ENCODE results near the gene RNF168. TPM values are rescaled to one million over a fixed set of nuclear protein-coding genes. Genes with fewer than 3 reads are reported as not detected.
"Not testable (repeated sequence)": the region's sequence is repeated elsewhere in the genome, so short reads cannot be mapped to it uniquely, and the experiment has no call there.

The RNF168 gene
- polyA plus RNA-seq, 3 donors: 4.4 to 6.9 (median 6.7) TPM

DNA sequence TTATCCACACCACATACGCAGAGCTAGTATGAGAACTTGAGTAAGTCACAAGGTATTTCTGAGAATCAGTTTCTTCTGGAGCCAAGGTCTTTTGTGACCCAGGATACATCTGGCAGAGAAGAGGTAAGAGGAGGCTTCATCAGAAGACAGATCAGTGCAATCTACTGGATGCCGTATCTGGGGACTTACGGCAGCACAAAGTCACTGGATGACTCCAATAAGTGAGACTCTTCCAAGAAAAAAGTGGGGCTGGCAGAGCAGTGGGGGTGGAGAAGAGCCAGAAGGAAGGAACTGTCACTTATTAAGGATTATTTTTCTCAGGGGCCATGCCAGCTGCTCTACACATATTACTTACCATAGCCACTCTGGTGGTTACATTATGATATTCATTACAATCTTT lies 39.8 kb downstream of the RNF168 start:
- peaks cover 5 to 11% of the 10 kb centered on the region in 2 donors for H3K36me3 ChIP-seq (replicated peaks in 1 of 2; ENCODE audit: control insufficient read depth in 1 of 2, insufficient read depth in 2 of 2, low read length in 2 of 2)
- no peaks in the 10 kb centered on the region for H3K9me3 ChIP-seq (replicated peaks in 1 of 2; ENCODE audit: control insufficient read depth in 1 of 2, insufficient read depth in 1 of 2, low read length in 2 of 2)
- H2AFZ ChIP-seq (ENCODE audit: insufficient read depth, low read depth, low read length, poor library complexity, severe bottlenecking): no peak overlapping the region
- intact Hi-C loops (cut with micrococcal nuclease): no loop called here
- no peak overlapping the region for H3K27ac ChIP-seq (ENCODE audit: low read depth in 1 of 2, low read length in 2 of 2)
- Mint-ChIP-seq H3K9me3 (peaks cover 0 to 2% (median 0%) of the 10 kb centered on the region in 7 donors), H3K4me3 (no peak overlapping the region), H3K36me3 (peaks cover 11 to 41% of the 10 kb centered on the region in 2 donors), H3K27me3 (ENCODE audit: low read depth in 3 of 3) (peaks cover 0 to 1% (median 0%) of the 10 kb centered on the region in 3 donors), H3K4me1 (no peaks in the 10 kb centered on the region), H3K27ac (peak overlapping the region in 1 of 7 donors; percentile 2)
- H3K4me2 ChIP-seq (replicated peaks; ENCODE audit: extremely low read depth, low read length, poor library complexity, severe bottlenecking): no peak overlapping the region
- peaks cover under 1% of the 10 kb centered on the region for H4K20me1 ChIP-seq (ENCODE audit: insufficient read depth, low read length)
- no peaks in the 10 kb centered on the region for H3K4me1 ChIP-seq (ENCODE audit: control insufficient read depth in 1 of 2, insufficient read depth in 2 of 2, low read length in 2 of 2)
- DNase-seq: no peak
- H3K9ac ChIP-seq (ENCODE audit: insufficient read depth, low read length, poor library complexity, severe bottlenecking): no peak overlapping the region
- H3K27me3 ChIP-seq (ENCODE audit: control insufficient read depth in 2 of 2, insufficient read depth in 2 of 2, low read length in 2 of 2): no peaks in the 10 kb centered on the region
- no peaks in the 10 kb centered on the region for H3K79me2 ChIP-seq (ENCODE audit: insufficient read depth, low read length)
- 100% methylated on average over 2 of the region's 3 CpGs for WGBS (ENCODE audit: insufficient coverage)
- TF ChIP-seq, protein P1, sequence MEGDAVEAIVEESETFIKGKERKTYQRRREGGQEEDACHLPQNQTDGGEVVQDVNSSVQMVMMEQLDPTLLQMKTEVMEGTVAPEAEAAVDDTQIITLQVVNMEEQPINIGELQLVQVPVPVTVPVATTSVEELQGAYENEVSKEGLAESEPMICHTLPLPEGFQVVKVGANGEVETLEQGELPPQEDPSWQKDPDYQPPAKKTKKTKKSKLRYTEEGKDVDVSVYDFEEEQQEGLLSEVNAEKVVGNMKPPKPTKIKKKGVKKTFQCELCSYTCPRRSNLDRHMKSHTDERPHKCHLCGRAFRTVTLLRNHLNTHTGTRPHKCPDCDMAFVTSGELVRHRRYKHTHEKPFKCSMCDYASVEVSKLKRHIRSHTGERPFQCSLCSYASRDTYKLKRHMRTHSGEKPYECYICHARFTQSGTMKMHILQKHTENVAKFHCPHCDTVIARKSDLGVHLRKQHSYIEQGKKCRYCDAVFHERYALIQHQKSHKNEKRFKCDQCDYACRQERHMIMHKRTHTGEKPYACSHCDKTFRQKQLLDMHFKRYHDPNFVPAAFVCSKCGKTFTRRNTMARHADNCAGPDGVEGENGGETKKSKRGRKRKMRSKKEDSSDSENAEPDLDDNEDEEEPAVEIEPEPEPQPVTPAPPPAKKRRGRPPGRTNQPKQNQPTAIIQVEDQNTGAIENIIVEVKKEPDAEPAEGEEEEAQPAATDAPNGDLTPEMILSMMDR (IDR thresholded peaks at IDR 0.05): no peak
- no peak overlapping the region for H3K4me3 ChIP-seq (replicated peaks in 1 of 3; ENCODE audit: low read depth in 2 of 3, low read length in 3 of 3)

DNA sequence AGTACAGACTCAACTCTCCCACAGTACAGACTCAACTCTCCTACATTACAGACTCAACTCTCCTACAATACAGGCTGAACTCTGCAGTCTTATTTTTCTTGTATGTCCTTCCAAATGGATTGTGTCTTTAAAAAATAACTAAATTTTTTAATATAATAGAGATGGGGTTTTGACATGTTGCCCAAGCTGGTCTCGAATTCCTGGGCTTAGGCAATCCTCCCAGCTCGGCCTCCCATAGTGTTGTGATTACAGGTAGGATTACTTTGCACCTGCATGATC lies 40.2 kb downstream of the RNF168 start:
- no CpG with 5 or more reads among the region's 2 CpGs for WGBS (ENCODE audit: insufficient coverage)
- no peak for DNase-seq
- H3K27me3 ChIP-seq (ENCODE audit: control insufficient read depth in 2 of 2, insufficient read depth in 2 of 2, low read length in 2 of 2): no peaks in the 10 kb centered on the region
- H3K9me3 Mint-ChIP-seq: peaks cover 0 to 2% (median 0%) of the 10 kb centered on the region in 7 donors
- no peak overlapping the region for H3K4me3 Mint-ChIP-seq
- H3K27ac Mint-ChIP-seq: no peak overlapping the region
- no peaks in the 10 kb centered on the region for H4K20me1 ChIP-seq (ENCODE audit: insufficient read depth, low read length)
- no peak overlapping the region for H2AFZ ChIP-seq (ENCODE audit: insufficient read depth, low read depth, low read length, poor library complexity, severe bottlenecking)
- intact Hi-C loops (cut with micrococcal nuclease): no loop called here
- H3K9ac ChIP-seq (ENCODE audit: insufficient read depth, low read length, poor library complexity, severe bottlenecking): no peak overlapping the region
- H3K4me2 ChIP-seq (replicated peaks; ENCODE audit: extremely low read depth, low read length, poor library complexity, severe bottlenecking): no peak overlapping the region
- H3K4me1 Mint-ChIP-seq: no peaks in the 10 kb centered on the region
- no peak overlapping the region for H3K4me3 ChIP-seq (replicated peaks in 1 of 3; ENCODE audit: low read depth in 2 of 3, low read length in 3 of 3)
- H3K36me3 Mint-ChIP-seq: peaks cover 10 to 37% of the 10 kb centered on the region in 2 donors
- no peak overlapping the region for H3K27ac ChIP-seq (ENCODE audit: low read depth in 1 of 2, low read length in 2 of 2)
- H3K4me1 ChIP-seq (ENCODE audit: control insufficient read depth in 1 of 2, insufficient read depth in 2 of 2, low read length in 2 of 2): no peaks in the 10 kb centered on the region
- H3K79me2 ChIP-seq (ENCODE audit: insufficient read depth, low read length): no peaks in the 10 kb centered on the region
- H3K36me3 ChIP-seq (replicated peaks in 1 of 2; ENCODE audit: control insufficient read depth in 1 of 2, insufficient read depth in 2 of 2, low read length in 2 of 2): peaks cover under 1 to 7% of the 10 kb centered on the region in 2 donors
- H3K9me3 ChIP-seq (replicated peaks in 1 of 2; ENCODE audit: control insufficient read depth in 1 of 2, insufficient read depth in 1 of 2, low read length in 2 of 2): no peaks in the 10 kb centered on the region
- TF ChIP-seq, protein P1 (IDR thresholded peaks at IDR 0.05): no peak
- peaks cover 0 to 1% (median 0%) of the 10 kb centered on the region in 3 donors for H3K27me3 Mint-ChIP-seq (ENCODE audit: low read depth in 3 of 3)

- H3K27me3 ChIP-seq (ENCODE audit: control insufficient read depth in 2 of 2, insufficient read depth in 2 of 2, low read length in 2 of 2); H3K27ac ChIP-seq (ENCODE audit: low read depth in 1 of 2, low read length in 2 of 2); H3K4me1 ChIP-seq (ENCODE audit: control insufficient read depth in 1 of 2, insufficient read depth in 2 of 2, low read length in 2 of 2); H4K20me1 ChIP-seq (ENCODE audit: insufficient read depth, low read length); H3K27ac Mint-ChIP-seq; H3K27me3 Mint-ChIP-seq (ENCODE audit: low read depth in 3 of 3); H3K9ac ChIP-seq (ENCODE audit: insufficient read depth, low read length, poor library complexity, severe bottlenecking); H3K4me3 ChIP-seq (replicated peaks in 1 of 3; ENCODE audit: low read depth in 2 of 3, low read length in 3 of 3); H3K9me3 Mint-ChIP-seq; H3K4me3 Mint-ChIP-seq; H2AFZ ChIP-seq (ENCODE audit: insufficient read depth, low read depth, low read length, poor library complexity, severe bottlenecking); H3K4me1 Mint-ChIP-seq; H3K36me3 ChIP-seq (replicated peaks in 1 of 2; ENCODE audit: control insufficient read depth in 1 of 2, insufficient read depth in 2 of 2, low read length in 2 of 2); intact Hi-C loops (cut with micrococcal nuclease); DNase-seq; H3K4me2 ChIP-seq (replicated peaks; ENCODE audit: extremely low read depth, low read length, poor library complexity, severe bottlenecking); H3K79me2 ChIP-seq (ENCODE audit: insufficient read depth, low read length); H3K9me3 ChIP-seq (replicated peaks in 1 of 2; ENCODE audit: control insufficient read depth in 1 of 2, insufficient read depth in 1 of 2, low read length in 2 of 2): not testable (repeated sequence)
- H3K36me3 Mint-ChIP-seq: peaks cover 9 to 32% of the 10 kb centered on the region in 2 donors
- 91% methylated on average over 1 of the region's 1 CpG for WGBS (ENCODE audit: insufficient coverage)
Measured at GRCh38 chr3:196462680-196463477, 40.7 kb downstream of the RNF168 start.

All from CD14-positive monocyte (primary cell).